Neuronal stem cell (in vitro differentiated cells): ENCODE measurements around the gene LYPD6.

Experiments
- DNase-seq: peaks from one replicate; pipeline ENCODE4 v3.0.0-alpha.2; 2013; ENCODE audit warnings: low spot score
- H2AFZ ChIP-seq: one replicate; pipeline ENCODE4 v1.6.1; 2013; ENCODE audit warnings: mild to moderate bottlenecking, low read length, inconsistent platforms
- H2AK5ac ChIP-seq: 2 replicates; pipeline ENCODE4 v1.6.1; 2013; ENCODE audit warnings: low read depth, mild to moderate bottlenecking, inconsistent platforms, low read length, moderate library complexity, mixed read lengths
- H2BK120ac ChIP-seq: 2 replicates; pipeline ENCODE4 v1.6.1; 2013; ENCODE audit warnings: low read depth, mild to moderate bottlenecking, inconsistent platforms, low read length, moderate library complexity, mixed read lengths
- H2BK12ac ChIP-seq: one replicate; pipeline ENCODE4 v1.6.1; 2013; ENCODE audit warnings: low read length, inconsistent platforms
- H2BK15ac ChIP-seq: 2 replicates; pipeline ENCODE4 v1.6.1; 2013; ENCODE audit warnings: mild to moderate bottlenecking, low read length, inconsistent platforms, mixed read lengths
- H2BK5ac ChIP-seq: one replicate; pipeline ENCODE4 v1.6.1; 2013; ENCODE audit warnings: inconsistent platforms, mild to moderate bottlenecking, low read length, moderate library complexity
- H3K14ac ChIP-seq: one replicate; pipeline ENCODE4 v1.6.1; 2013; ENCODE audit warnings: low read length, inconsistent platforms
- H3K18ac ChIP-seq: 2 replicates; pipeline ENCODE4 v1.6.1; 2013; ENCODE audit warnings: low read length, inconsistent platforms
- H3K23ac ChIP-seq: 2 replicates; pipeline ENCODE4 v1.6.1; 2013; ENCODE audit warnings: low read depth, mild to moderate bottlenecking, mixed read lengths, low read length, inconsistent platforms; ENCODE audit not compliant: poor library complexity
- H3K27ac ChIP-seq: replicated peaks from 3 replicates; pipeline ENCODE4 v1.5.1; 2013; ENCODE audit warnings: low read length, inconsistent platforms
- H3K27me3 ChIP-seq, 3 experiments: 2 replicates each; pipeline ENCODE4 v1.6.1; 2013; ENCODE audit warnings: low read length in 3 of 3, mild to moderate bottlenecking in 2 of 3, inconsistent platforms in 1 of 3, low read depth in 1 of 3, mixed read lengths in 1 of 3, moderate library complexity in 1 of 3; ENCODE audit not compliant: control insufficient read depth in 3 of 3, insufficient read depth in 3 of 3
- H3K36me3 ChIP-seq, 2 donors: replicated peaks in 1 of 2; 2 replicates each; pipeline ENCODE4 v1.6.1; 2013; ENCODE audit warnings: low read length in 2 of 2; ENCODE audit not compliant: control insufficient read depth in 2 of 2, insufficient read depth in 2 of 2
- H3K4ac ChIP-seq: 2 replicates; pipeline ENCODE4 v1.6.1; 2013; ENCODE audit warnings: inconsistent platforms, mild to moderate bottlenecking, low read length, moderate library complexity
- H3K4me1 ChIP-seq, 2 donors: 1 replicate in 1 of 2; 2 replicates in 1 of 2; pipeline ENCODE4 v1.6.1; 2013; ENCODE audit warnings: low read length in 2 of 2, low read depth in 1 of 2; ENCODE audit not compliant: control insufficient read depth in 2 of 2, insufficient read depth in 1 of 2
- H3K4me2 ChIP-seq: one replicate; pipeline ENCODE4 v1.6.1; 2013; ENCODE audit warnings: mild to moderate bottlenecking, low read length, inconsistent platforms; ENCODE audit not compliant: insufficient read depth, poor library complexity, severe bottlenecking
- H3K4me3 ChIP-seq, 2 donors: 2 replicates each; pipeline ENCODE4 v1.5.1; 2013; ENCODE audit warnings: low read length in 2 of 2, mild to moderate bottlenecking in 2 of 2, inconsistent platforms in 1 of 2, moderate library complexity in 1 of 2
- H3K79me1 ChIP-seq: one replicate; pipeline ENCODE4 v1.6.1; 2013; ENCODE audit warnings: low read depth, mild to moderate bottlenecking, inconsistent platforms, low read length, moderate library complexity
- H3K9ac ChIP-seq: one replicate; pipeline ENCODE4 v1.6.1; 2013; ENCODE audit warnings: mild to moderate bottlenecking, low read depth, low read length, inconsistent platforms; ENCODE audit not compliant: poor library complexity
- H3K9me3 ChIP-seq, 2 donors: replicated peaks in 1 of 2; 2 replicates each; pipeline versions ENCODE3 to v1.6.1; 2013; ENCODE audit warnings: low read length in 2 of 2, mild to moderate bottlenecking in 2 of 2, inconsistent platforms in 1 of 2, low read depth in 1 of 2, mixed read lengths in 1 of 2, moderate library complexity in 1 of 2; ENCODE audit not compliant: control insufficient read depth in 2 of 2, insufficient read depth in 1 of 2
- H4K8ac ChIP-seq: one replicate; pipeline ENCODE4 v1.6.1; 2013; ENCODE audit warnings: low read depth, mild to moderate bottlenecking, inconsistent platforms, low read length, moderate library complexity
- H4K91ac ChIP-seq: one replicate; pipeline ENCODE4 v1.6.1; 2013; ENCODE audit warnings: low read length, low read depth, mild to moderate bottlenecking, inconsistent platforms; ENCODE audit not compliant: poor library complexity
- WGBS, 2 donors: extraction: QIAGEN DNeasy Blood & Tissue Kit; methylation state at CpG; one replicate each; pipeline ENCODE4 v1.1.7; 2013; ENCODE audit warnings: missing lambda C conversion rate in 2 of 2, mixed read lengths in 1 of 2; ENCODE audit not compliant: insufficient read length in 2 of 2, insufficient replicate concordance in 1 of 2; ENCODE audit errors: extremely low coverage in 2 of 2; 5-methylcytosine and 5-hydroxymethylcytosine counted together

LYPD6 gene

GRCh38 chr2:149451417-149452165 is 121.2 kb downstream of the LYPD6 start:
- H3K18ac ChIP-seq, result no peak overlapping the region
- no peak overlapping the region for H3K14ac ChIP-seq
- no peak overlapping the region for H4K8ac ChIP-seq
- no peak overlapping the region for H3K4me2 ChIP-seq
- no peak overlapping the region for H2BK5ac ChIP-seq
- H3K27me3 ChIP-seq, result no peaks in the 10 kb centered on the region
- no peak overlapping the region for H2AFZ ChIP-seq
- no CpG with 5 or more reads among the region's 3 CpGs for WGBS, 2 donors
- no peak overlapping the region for H4K91ac ChIP-seq
- H3K79me1 ChIP-seq, result no peaks in the 10 kb centered on the region
- H2BK15ac ChIP-seq, result no peak overlapping the region
- H3K4me3 ChIP-seq, result no peak overlapping the region
- no peak overlapping the region for H3K9ac ChIP-seq
- no peak overlapping the region for H2AK5ac ChIP-seq
- no peaks in the 10 kb centered on the region for H3K36me3 ChIP-seq
- H3K23ac ChIP-seq, result no peak overlapping the region
- H2BK120ac ChIP-seq, result no peak overlapping the region
- H3K4ac ChIP-seq, result no peak overlapping the region
- DNase-seq, result no peak
- no peak overlapping the region for H2BK12ac ChIP-seq
- no peaks in the 10 kb centered on the region for H3K9me3 ChIP-seq
- H3K4me1 ChIP-seq, result no peaks in the 10 kb centered on the region
- no peak overlapping the region for H3K27ac ChIP-seq

GRCh38 chr2:149456285-149456684 is 125.9 kb downstream of the LYPD6 start:
- WGBS, 2 donors, result no CpG with 5 or more reads among the region's 2 CpGs

GRCh38 chr2:149458502-149458901 is 128.1 kb downstream of the LYPD6 start:
- peaks cover 0 to 24% of the 10 kb centered on the region in 2 donors for H3K9me3 ChIP-seq
- H3K4me3 ChIP-seq, result no peak overlapping the region
- DNase-seq, result no peak
- H2AFZ ChIP-seq, result no peak overlapping the region
- H3K36me3 ChIP-seq, result no peaks in the 10 kb centered on the region
- no peak overlapping the region for H3K4ac ChIP-seq
- H2BK5ac ChIP-seq, result no peak overlapping the region
- H4K91ac ChIP-seq, result no peak overlapping the region
- no peak overlapping the region for H2BK12ac ChIP-seq
- no peak overlapping the region for H2BK15ac ChIP-seq
- H2AK5ac ChIP-seq, result no peak overlapping the region
- no peak overlapping the region for H2BK120ac ChIP-seq
- no peaks in the 10 kb centered on the region for H3K4me1 ChIP-seq
- H4K8ac ChIP-seq, result no peak overlapping the region
- no peak overlapping the region for H3K14ac ChIP-seq
- H3K4me2 ChIP-seq, result no peak overlapping the region
- no peak overlapping the region for H3K18ac ChIP-seq
- H3K9ac ChIP-seq, result no peak overlapping the region
- no peaks in the 10 kb centered on the region for H3K79me1 ChIP-seq
- H3K27me3 ChIP-seq, result no peaks in the 10 kb centered on the region
- H3K23ac ChIP-seq, result no peak overlapping the region
- no peak overlapping the region for H3K27ac ChIP-seq

More at GRCh38 chr2:149456285-149456684, 125.9 kb downstream of the LYPD6 start:
- Histone ChIP-seq H2BK120ac (no peak overlapping the region), H3K4me3 (no peak overlapping the region), H4K91ac (no peak overlapping the region), H3K9me3 (peaks cover 0 to 17% of the 10 kb centered on the region in 2 donors), H3K14ac (no peak overlapping the region), H2BK15ac (no peak overlapping the region), H3K23ac (no peak overlapping the region), H2BK12ac (no peak overlapping the region), H2BK5ac (no peak overlapping the region), H3K4ac (no peak overlapping the region), H2AK5ac (no peak overlapping the region), H3K36me3 (no peaks in the 10 kb centered on the region), H3K9ac (no peak overlapping the region), H3K27ac (no peak overlapping the region), H4K8ac (no peak overlapping the region), H3K27me3 (no peaks in the 10 kb centered on the region), H3K4me2 (no peak overlapping the region), H3K18ac (no peak overlapping the region), H3K4me1 (no peaks in the 10 kb centered on the region), H2AFZ (no peak overlapping the region), H3K79me1 (no peaks in the 10 kb centered on the region)
- no peak for DNase-seq

- no peak overlapping the region for H2BK15ac ChIP-seq
- no peak for DNase-seq
Measured at GRCh38 chr2:149463328-149464002, 133.1 kb downstream of the LYPD6 start.

More at GRCh38 chr2:149463328-149464002, 133.1 kb downstream of the LYPD6 start:
- WGBS, 2 donors, result no CpG with 5 or more reads among the region's 2 CpGs
- Histone ChIP-seq H4K8ac (no peak overlapping the region), H3K9me3 (peaks cover 0 to 20% of the 10 kb centered on the region in 2 donors), H2BK12ac (no peak overlapping the region), H3K9ac (no peak overlapping the region), H4K91ac (no peak overlapping the region), H3K14ac (no peak overlapping the region), H3K23ac (no peak overlapping the region), H3K36me3 (no peaks in the 10 kb centered on the region), H3K4me1 (peaks cover 0 to 1% of the 10 kb centered on the region in 2 donors), H2AK5ac (no peak overlapping the region), H3K4me2 (no peak overlapping the region), H3K79me1 (no peaks in the 10 kb centered on the region), H2BK120ac (no peak overlapping the region), H3K18ac (no peak overlapping the region), H3K4me3 (no peak overlapping the region), H3K27ac (no peak overlapping the region), H3K27me3 (no peaks in the 10 kb centered on the region), H2BK5ac (no peak overlapping the region), H3K4ac (no peak overlapping the region), H2AFZ (no peak overlapping the region)
